Measurements from ENCODE around the gene LAYN.

The LAYN gene

DNA sequence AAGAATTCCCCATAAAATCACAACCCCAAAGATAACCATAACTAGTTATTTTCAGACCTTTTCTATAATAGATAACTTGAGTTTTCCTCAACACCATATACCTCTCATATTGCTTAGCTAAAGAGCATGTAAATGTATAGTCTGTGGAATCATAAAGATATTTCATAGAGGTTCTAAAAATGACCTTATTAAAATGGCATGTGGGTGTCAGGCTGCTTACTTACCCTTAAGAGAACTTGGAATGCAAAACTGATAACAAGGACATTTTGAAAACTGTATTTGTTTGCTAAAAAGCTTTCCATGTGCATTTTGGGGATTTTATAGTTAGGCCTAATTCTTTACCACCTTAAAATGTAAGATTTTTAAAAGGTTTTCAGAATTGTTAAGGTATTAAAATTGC is 66.5 kb downstream of the LAYN start:
- no peak for DNase-seq
- intact Hi-C loops (cut with DNase I): no loop called here

DNA sequence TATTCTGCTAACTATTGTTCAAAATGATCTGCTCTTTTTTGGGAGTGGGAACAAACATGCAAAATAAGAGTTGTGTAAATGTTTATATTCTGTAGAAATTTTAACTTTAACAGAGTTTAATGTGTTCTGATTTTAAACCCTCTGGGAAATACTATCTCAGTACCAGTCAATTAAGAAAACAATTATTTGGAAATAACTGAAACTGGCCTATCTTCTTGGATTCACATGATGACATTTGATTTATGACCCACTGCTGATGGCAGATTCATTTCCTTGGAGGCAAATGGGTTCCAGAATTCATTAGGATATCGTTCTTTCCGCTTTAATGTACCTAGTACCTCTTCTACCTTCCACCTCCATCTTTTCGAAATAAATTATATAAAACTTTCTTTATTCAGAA is 67.2 kb downstream of the LAYN start:
- intact Hi-C loops (cut with DNase I): no loop called here

More for the DNA sequence above, 67.2 kb downstream of the LAYN start:
- no peak for DNase-seq

All from head of caudate nucleus (tissue), 42 donors.